Measurements from ENCODE around the gene NCF2. TPM values are rescaled to one million over a fixed set of nuclear protein-coding genes. Genes with fewer than 3 reads are reported as not detected.

The NCF2 gene
- total RNA-seq, 1 experiment from 2014 or later, result 0.10 TPM

DNA sequence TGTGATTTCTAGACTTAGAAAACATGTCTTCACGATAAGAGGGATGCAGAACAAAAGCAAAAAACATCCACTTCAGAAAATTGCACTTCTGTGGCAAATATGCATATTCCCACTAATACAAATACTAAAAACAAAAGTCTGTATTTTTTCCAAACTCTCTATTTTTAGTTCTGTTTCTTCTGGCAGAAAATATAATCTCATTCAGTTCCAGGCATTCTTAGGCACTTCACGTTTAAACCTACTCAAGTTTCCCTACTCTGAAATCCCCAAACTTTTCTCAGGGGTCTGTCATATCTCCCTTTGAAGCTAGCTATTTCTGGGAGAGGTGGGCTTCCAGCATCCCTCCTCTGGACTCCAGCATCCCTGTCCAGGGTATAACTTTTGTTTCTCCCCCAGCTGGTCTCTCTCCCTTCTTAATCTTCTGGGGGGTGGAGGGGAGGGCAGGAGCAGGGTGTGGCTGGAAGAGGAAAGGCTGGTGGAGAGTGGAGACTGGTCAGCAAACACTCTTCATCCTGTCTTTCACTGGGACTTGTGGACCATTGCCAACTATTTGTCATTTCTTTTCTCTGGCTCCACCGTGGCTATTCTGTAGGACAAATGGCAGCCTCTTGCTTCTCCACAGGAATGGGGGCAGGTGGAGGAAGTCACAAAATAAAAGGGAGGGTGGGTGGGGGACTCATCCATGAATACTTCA is 19.6 kb upstream of the NCF2 start:
- POLR2A ChIA-PET, result interaction anchor here (0.6 kb wide), 1 partner anchor 139 kb away, joined by 7 read pairs; no protein-coding TSS in a partner anchor

DNA sequence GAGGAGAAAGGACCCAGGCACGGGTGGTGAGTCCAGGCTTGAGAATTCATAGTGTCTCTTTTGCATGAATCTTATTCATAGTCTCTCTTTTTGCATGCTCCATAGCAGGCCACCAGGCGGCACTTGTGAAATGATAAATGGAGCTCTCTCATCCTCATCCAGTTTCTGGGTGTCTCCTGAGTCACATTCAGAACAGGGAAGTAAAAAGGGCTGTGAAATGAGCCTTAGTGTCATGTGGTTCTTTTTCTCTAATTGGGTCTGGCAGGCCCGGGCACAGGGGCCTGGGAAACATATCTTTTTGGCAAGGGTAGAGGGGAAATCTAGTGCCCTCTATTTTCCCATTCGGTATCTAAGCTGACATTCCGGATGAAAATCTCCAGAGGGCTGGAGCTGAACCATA is 19.1 kb upstream of the NCF2 start:
- TF ChIP-seq SIN3A (IDR thresholded peaks at IDR 0.05; ENCODE audit: borderline replicate concordance, insufficient read depth, low read depth, low read length) (no peak), TCF7L2 (IDR thresholded peaks at IDR 0.05; ENCODE audit: low read depth, low read length) (no peak)
- TF ChIP-seq, protein P1, sequence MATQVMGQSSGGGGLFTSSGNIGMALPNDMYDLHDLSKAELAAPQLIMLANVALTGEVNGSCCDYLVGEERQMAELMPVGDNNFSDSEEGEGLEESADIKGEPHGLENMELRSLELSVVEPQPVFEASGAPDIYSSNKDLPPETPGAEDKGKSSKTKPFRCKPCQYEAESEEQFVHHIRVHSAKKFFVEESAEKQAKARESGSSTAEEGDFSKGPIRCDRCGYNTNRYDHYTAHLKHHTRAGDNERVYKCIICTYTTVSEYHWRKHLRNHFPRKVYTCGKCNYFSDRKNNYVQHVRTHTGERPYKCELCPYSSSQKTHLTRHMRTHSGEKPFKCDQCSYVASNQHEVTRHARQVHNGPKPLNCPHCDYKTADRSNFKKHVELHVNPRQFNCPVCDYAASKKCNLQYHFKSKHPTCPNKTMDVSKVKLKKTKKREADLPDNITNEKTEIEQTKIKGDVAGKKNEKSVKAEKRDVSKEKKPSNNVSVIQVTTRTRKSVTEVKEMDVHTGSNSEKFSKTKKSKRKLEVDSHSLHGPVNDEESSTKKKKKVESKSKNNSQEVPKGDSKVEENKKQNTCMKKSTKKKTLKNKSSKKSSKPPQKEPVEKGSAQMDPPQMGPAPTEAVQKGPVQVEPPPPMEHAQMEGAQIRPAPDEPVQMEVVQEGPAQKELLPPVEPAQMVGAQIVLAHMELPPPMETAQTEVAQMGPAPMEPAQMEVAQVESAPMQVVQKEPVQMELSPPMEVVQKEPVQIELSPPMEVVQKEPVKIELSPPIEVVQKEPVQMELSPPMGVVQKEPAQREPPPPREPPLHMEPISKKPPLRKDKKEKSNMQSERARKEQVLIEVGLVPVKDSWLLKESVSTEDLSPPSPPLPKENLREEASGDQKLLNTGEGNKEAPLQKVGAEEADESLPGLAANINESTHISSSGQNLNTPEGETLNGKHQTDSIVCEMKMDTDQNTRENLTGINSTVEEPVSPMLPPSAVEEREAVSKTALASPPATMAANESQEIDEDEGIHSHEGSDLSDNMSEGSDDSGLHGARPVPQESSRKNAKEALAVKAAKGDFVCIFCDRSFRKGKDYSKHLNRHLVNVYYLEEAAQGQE (IDR thresholded peaks at IDR 0.05; ENCODE audit: insufficient read depth in 1 of 2, low read depth in 2 of 2, low read length in 1 of 2), result no peak
- TF ChIP-seq, protein P2, sequence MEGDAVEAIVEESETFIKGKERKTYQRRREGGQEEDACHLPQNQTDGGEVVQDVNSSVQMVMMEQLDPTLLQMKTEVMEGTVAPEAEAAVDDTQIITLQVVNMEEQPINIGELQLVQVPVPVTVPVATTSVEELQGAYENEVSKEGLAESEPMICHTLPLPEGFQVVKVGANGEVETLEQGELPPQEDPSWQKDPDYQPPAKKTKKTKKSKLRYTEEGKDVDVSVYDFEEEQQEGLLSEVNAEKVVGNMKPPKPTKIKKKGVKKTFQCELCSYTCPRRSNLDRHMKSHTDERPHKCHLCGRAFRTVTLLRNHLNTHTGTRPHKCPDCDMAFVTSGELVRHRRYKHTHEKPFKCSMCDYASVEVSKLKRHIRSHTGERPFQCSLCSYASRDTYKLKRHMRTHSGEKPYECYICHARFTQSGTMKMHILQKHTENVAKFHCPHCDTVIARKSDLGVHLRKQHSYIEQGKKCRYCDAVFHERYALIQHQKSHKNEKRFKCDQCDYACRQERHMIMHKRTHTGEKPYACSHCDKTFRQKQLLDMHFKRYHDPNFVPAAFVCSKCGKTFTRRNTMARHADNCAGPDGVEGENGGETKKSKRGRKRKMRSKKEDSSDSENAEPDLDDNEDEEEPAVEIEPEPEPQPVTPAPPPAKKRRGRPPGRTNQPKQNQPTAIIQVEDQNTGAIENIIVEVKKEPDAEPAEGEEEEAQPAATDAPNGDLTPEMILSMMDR (IDR thresholded peaks at IDR 0.05), result peak; percentile 72
- no peak for DNase-seq (ENCODE audit: low read depth, low spot score)
- Histone ChIP-seq H3K27ac (ENCODE audit: low read length) (no peak overlapping the region), H3K4me3 (ENCODE audit: low read depth in 2 of 2, low read length in 2 of 2) (no peak overlapping the region), H3K4me1 (ENCODE audit: control insufficient read depth, insufficient read depth, low read length) (no peaks in the 10 kb centered on the region), H3K27me3 (ENCODE audit: control insufficient read depth, insufficient read depth, low read length) (no peaks in the 10 kb centered on the region), H3K9me3 (ENCODE audit: control insufficient read depth, insufficient read depth, low read depth, low read length) (no peaks in the 10 kb centered on the region), H3K36me3 (ENCODE audit: control insufficient read depth, insufficient read depth, low read length) (no peaks in the 10 kb centered on the region)
- ChIA-PET POLR2A (interaction anchor here (0.6 kb wide), 1 partner anchor 138 kb away, joined by 7 read pairs; no protein-coding TSS in a partner anchor), CTCF (interaction anchor here (1.0 kb wide), 2 partner anchors 76 to 307 kb away, joined by 3 to 5 read pairs; no protein-coding TSS in a partner anchor)
- BruUV-seq (replicated peaks), result no TSS peak
- intact Hi-C loops (cut with micrococcal nuclease; ENCODE audit: unreplicated experiment) (no loop called here), in situ Hi-C loops (cut with HindIII; ENCODE audit: low pct_unique_long_range_greater_than_20kb, low sequenced_read_pairs) (no loop called here)
- no peak for ATAC-seq

More for the DNA sequence above, 19.6 kb upstream of the NCF2 start:
- intact Hi-C loops (cut with micrococcal nuclease; ENCODE audit: unreplicated experiment), result no loop called here
- H3K27me3 ChIP-seq (ENCODE audit: control insufficient read depth, insufficient read depth, low read length), result no peaks in the 10 kb centered on the region
- H3K4me3 ChIP-seq (ENCODE audit: low read depth in 2 of 2, low read length in 2 of 2), result no peak overlapping the region
- no peak for ATAC-seq
- TF ChIP-seq POLR2AphosphoS5 (IDR thresholded peaks at IDR 0.05; ENCODE audit: low read depth, low read length) (no peak), TCF7L2 (IDR thresholded peaks at IDR 0.05; ENCODE audit: low read depth, low read length) (no peak), SIN3A (IDR thresholded peaks at IDR 0.05; ENCODE audit: borderline replicate concordance, insufficient read depth, low read depth, low read length) (no peak)
- TF ChIP-seq, protein P2 (IDR thresholded peaks at IDR 0.05), result no peak
- TF ChIP-seq, protein P1 (IDR thresholded peaks at IDR 0.05; ENCODE audit: insufficient read depth in 1 of 2, low read depth in 2 of 2, low read length in 1 of 2), result no peak
- H3K27ac ChIP-seq (ENCODE audit: low read length), result no peak overlapping the region
- in situ Hi-C loops (cut with HindIII; ENCODE audit: low pct_unique_long_range_greater_than_20kb, low sequenced_read_pairs), result no loop called here
- CTCF ChIA-PET, result interaction anchor here (1.0 kb wide), 2 partner anchors 75 to 306 kb away, joined by 3 to 5 read pairs; no protein-coding TSS in a partner anchor
- H3K9me3 ChIP-seq (ENCODE audit: control insufficient read depth, insufficient read depth, low read depth, low read length), result no peaks in the 10 kb centered on the region
- BruUV-seq (replicated peaks), result no TSS peak
- DNase-seq (ENCODE audit: low read depth, low spot score), result no peak
- no peaks in the 10 kb centered on the region for H3K4me1 ChIP-seq (ENCODE audit: control insufficient read depth, insufficient read depth, low read length)
- no peaks in the 10 kb centered on the region for H3K36me3 ChIP-seq (ENCODE audit: control insufficient read depth, insufficient read depth, low read length)

Measured in Panc1 (cell line).